Mucosa of descending colon (tissue), 3 donors: ENCODE results near the gene ZNF423. TPM values are rescaled to one million over a fixed set of nuclear protein-coding genes. Genes with fewer than 3 reads are reported as not detected.
"Not testable (repeated sequence)": the region's sequence is repeated elsewhere in the genome, so short reads cannot be mapped to it uniquely, and the experiment has no call there.

Experiments
- ATAC-seq: fragments of 200-7000 bp; cut with Tn5 transposase; one replicate; pipeline ENCODE4 v1.9.1; 2020; ENCODE audit warnings: mild to moderate bottlenecking, moderate library complexity
- DNase-seq, 3 donors: peaks; one replicate each; pipeline ENCODE4 v3.0.0-alpha.2; 2020
- H3K36me3 ChIP-seq: fragments of 200-600 bp; one replicate; pipeline ENCODE4 v1.8.0; 2021; ENCODE audit warnings: low read depth, mild to moderate bottlenecking
- H3K4me1 ChIP-seq: fragments of 200-600 bp; one replicate; pipeline ENCODE4 v1.8.0; 2021; ENCODE audit warnings: low read depth, mild to moderate bottlenecking
- H3K4me3 ChIP-seq: fragments of 200-600 bp; one replicate; pipeline ENCODE4 v1.8.0; 2021; ENCODE audit warnings: mild to moderate bottlenecking
- H3K9me3 ChIP-seq: fragments of 200-600 bp; one replicate; pipeline ENCODE4 v1.8.0; 2021; ENCODE audit warnings: mild to moderate bottlenecking
- CTCF ChIP-seq: fragments of 200-600 bp; IDR thresholded peaks from one replicate; pipeline ENCODE4 v1.8.0; 2022; ENCODE audit warnings: antibody characterized with exemption, mild to moderate bottlenecking
- intact Hi-C, 2 donors: fragments of 100-400 bp; cut with DNase I in 1 of 2; cut with micrococcal nuclease in 1 of 2; formaldehyde crosslinking; loops; one replicate each; pipeline versions ENCODE4 v1.11.0 to v1.11.1; 2022; cut with DNase I, micrococcal nuclease
- total RNA-seq, 3 donors: library from RNA; stranded (reverse); fragmentation: NEBNext Ultra II Directional in 2 of 3; extraction: Animal tissue kit (Norgen Biotek cat#: 25700) in 2 of 3; gene quantifications; one replicate each; pipeline versions ENCODE4 v1.2.1 to v1.2.4, GENCODE V29; 2021 to 2023
- donor health status: DM: no; HTN: no; CAD: no; lungs with moderate emphysema.
- donor health status: DM: no; HTN: no; CAD: no.
- donor health status: DM: no; HTN: yes; CAD: no.

ZNF423 gene
- total RNA-seq, 3 donors from 2014 or later = 6.7 to 11.6 (median 11.0) TPM

GRCh38 chr16:49679095-49679494 lies 176.8 kb downstream of the ZNF423 start:
- DNase-seq (no peak), ATAC-seq (no peak)
- no peak for TF ChIP-seq CTCF
- intact Hi-C loops = no loop called here
- no peaks in the 10 kb centered on the region for H3K4me1 ChIP-seq
- H3K36me3 ChIP-seq = no peaks in the 10 kb centered on the region
- H3K9me3 ChIP-seq = no peaks in the 10 kb centered on the region
- H3K4me3 ChIP-seq = no peak overlapping the region

- DNase-seq, H3K36me3 ChIP-seq, H3K4me3 ChIP-seq, intact Hi-C loops, H3K4me1 ChIP-seq, ATAC-seq, H3K9me3 ChIP-seq: not testable (repeated sequence)
These were observed 178.3 kb downstream of the ZNF423 start for GRCh38 chr16:49677661-49678060.

- DNase-seq = no peak
- ATAC-seq = no peak
- no peak for TF ChIP-seq CTCF
- H3K4me1 ChIP-seq = no peaks in the 10 kb centered on the region
- H3K4me3 ChIP-seq = no peak overlapping the region
- H3K36me3 ChIP-seq = no peaks in the 10 kb centered on the region
- H3K9me3 ChIP-seq = no peaks in the 10 kb centered on the region
- intact Hi-C loops = no loop called here
These were observed 180.5 kb downstream of the ZNF423 start for GRCh38 chr16:49675413-49675812.

GRCh38 chr16:49674990-49675389 lies 180.9 kb downstream of the ZNF423 start:
- Histone ChIP-seq H3K4me3 (no peak overlapping the region), H3K9me3 (no peaks in the 10 kb centered on the region), H3K4me1 (no peaks in the 10 kb centered on the region), H3K36me3 (no peaks in the 10 kb centered on the region)
- ATAC-seq (no peak), DNase-seq (no peak)
- intact Hi-C loops = no loop called here
- TF ChIP-seq CTCF = no peak

- Histone ChIP-seq H3K36me3 (no peaks in the 10 kb centered on the region), H3K4me3 (no peak overlapping the region), H3K9me3 (no peaks in the 10 kb centered on the region), H3K4me1 (no peaks in the 10 kb centered on the region)
- ATAC-seq (no peak), DNase-seq (no peak)
- intact Hi-C loops = no loop called here
- no peak for TF ChIP-seq CTCF
These were observed 181.5 kb downstream of the ZNF423 start for GRCh38 chr16:49674351-49674851.

- H3K4me3 ChIP-seq = no peak overlapping the region
- no peaks in the 10 kb centered on the region for H3K9me3 ChIP-seq
- DNase-seq = no peak
- H3K4me1 ChIP-seq = no peaks in the 10 kb centered on the region
- ATAC-seq = no peak
- intact Hi-C loops = no loop called here
- TF ChIP-seq CTCF = no peak
- no peaks in the 10 kb centered on the region for H3K36me3 ChIP-seq
These were observed 182.5 kb downstream of the ZNF423 start for GRCh38 chr16:49673442-49673841.
